Neural cell (in vitro differentiated cells): ENCODE data around the gene NTN3. TPM values are rescaled to one million over a fixed set of nuclear protein-coding genes. Genes with fewer than 3 reads are reported as not detected.

Source experiments
- H2AFZ ChIP-seq: fragments of 200-600, 300-800 bp; sonication (generic), shearing (Covaris generic); 2 replicates; pipeline ENCODE4 v1.6.0; 2014; ENCODE audit warnings: low read depth, mild to moderate bottlenecking, antibody characterized with exemption, low read length, moderate library complexity
- H3F3A ChIP-seq: fragments of 200-600 bp; shearing (Covaris generic); 2 replicates; pipeline ENCODE4 v1.6.1; 2016; ENCODE audit warnings: mild to moderate bottlenecking, moderate library complexity, mixed read lengths, antibody characterized with exemption, low read length; ENCODE audit not compliant: insufficient read depth, poor library complexity, severe bottlenecking
- H3K27ac ChIP-seq: fragments of 200-600, 300-800 bp; sonication (generic), shearing (Covaris generic); 2 replicates; pipeline ENCODE4 v1.5.1; 2014; ENCODE audit warnings: mild to moderate bottlenecking, low read length, moderate library complexity
- H3K27me3 ChIP-seq: fragments of 300-800, 200-600 bp; sonication (generic), shearing (Covaris generic); 2 replicates; pipeline ENCODE4 v1.6.0; 2014; ENCODE audit warnings: mild to moderate bottlenecking, low read depth, low read length, moderate library complexity; ENCODE audit not compliant: insufficient read depth
- H3K36me3 ChIP-seq: fragments of 300-800, 200-600 bp; sonication (generic), shearing (Covaris generic); 2 replicates; pipeline ENCODE4 v1.5.1; 2014; ENCODE audit warnings: mild to moderate bottlenecking, antibody characterized with exemption, low read length, moderate library complexity; ENCODE audit not compliant: insufficient read depth
- H3K4me2 ChIP-seq: fragments of 300-800, 200-600 bp; sonication (generic), shearing (Covaris generic); 2 replicates; pipeline ENCODE4 v1.6.0; 2014; ENCODE audit warnings: mild to moderate bottlenecking, low read length
- H3K4me3 ChIP-seq: fragments of 300-800, 200-600 bp; sonication (generic), shearing (Covaris generic); 2 replicates; pipeline ENCODE4 v1.5.1; 2014; ENCODE audit warnings: mild to moderate bottlenecking, low read length, moderate library complexity
- H3K79me2 ChIP-seq: fragments of 200-600 bp; shearing (Covaris generic); replicated peaks from 2 replicates; pipeline ENCODE4 v1.6.0; 2014; ENCODE audit warnings: mild to moderate bottlenecking, low read length, moderate library complexity; ENCODE audit not compliant: insufficient read depth
- H3K9ac ChIP-seq: fragments of 300-800, 200-600 bp; sonication (generic), shearing (Covaris generic); 2 replicates; pipeline ENCODE4 v1.6.1; 2016; ENCODE audit warnings: mild to moderate bottlenecking, low read length, mixed read lengths
- H3K9me2 ChIP-seq: fragments of 200-600 bp; shearing (Covaris generic); 2 replicates; pipeline ENCODE4 v1.6.1; 2016; ENCODE audit warnings: mild to moderate bottlenecking, low read length, mixed read lengths; ENCODE audit not compliant: insufficient read depth
- H3K9me3 ChIP-seq: fragments of 200-600, 300-800 bp; sonication (generic), shearing (Covaris generic); 2 replicates; pipeline ENCODE4 v1.6.1; 2016; ENCODE audit warnings: mild to moderate bottlenecking, mixed run types, low read length, moderate library complexity, mixed read lengths
- H4K20me1 ChIP-seq: fragments of 200-600 bp; shearing (Covaris generic); 2 replicates; pipeline ENCODE4 v1.6.1; 2016; ENCODE audit warnings: mild to moderate bottlenecking, mixed run types; ENCODE audit not compliant: insufficient read depth
- EP300 ChIP-seq: fragments of 450-650 bp; conservative IDR thresholded peaks from 2 replicates; pipeline ENCODE4 v1.6.1; 2014; ENCODE audit warnings: antibody characterized with exemption, mild to moderate bottlenecking, moderate library complexity; ENCODE audit not compliant: poor library complexity, severe bottlenecking
- EZH2 ChIP-seq: fragments of 200-600, 300-800 bp; shearing (Covaris generic), sonication (generic); IDR thresholded peaks from 2 replicates; pipeline ENCODE4 v1.6.1; 2014; ENCODE audit warnings: antibody characterized with exemption, low read length, borderline replicate concordance, mild to moderate bottlenecking; ENCODE audit not compliant: insufficient read depth, poor library complexity, severe bottlenecking
- MXI1 ChIP-seq: fragments of 450-650 bp; conservative IDR thresholded peaks from 2 replicates; pipeline ENCODE4 v1.6.1; 2014; ENCODE audit warnings: antibody characterized with exemption, mild to moderate bottlenecking; ENCODE audit not compliant: poor library complexity, severe bottlenecking
- POLR2AphosphoS5 ChIP-seq: IDR thresholded peaks from 2 replicates; pipeline ENCODE4 v1.6.1; 2012
- RAD21 ChIP-seq: fragments of 450-650 bp; conservative IDR thresholded peaks from 2 replicates; pipeline ENCODE4 v1.6.1; 2014; ENCODE audit warnings: antibody characterized with exemption, mild to moderate bottlenecking, moderate library complexity
- SMC3 ChIP-seq: fragments of 450-650 bp; conservative IDR thresholded peaks from 2 replicates; pipeline ENCODE4 v1.6.1; 2014; ENCODE audit warnings: antibody characterized with exemption, mild to moderate bottlenecking, moderate library complexity; ENCODE audit not compliant: poor library complexity
- TAF1 ChIP-seq: IDR thresholded peaks from 2 replicates; pipeline ENCODE4 v1.6.1; 2012; ENCODE audit warnings: low read depth
- polyA plus RNA-seq: library from polyadenylated mRNA; depleted of rRNA; stranded (reverse); fragments of >200 nt; gene quantifications from 2 replicates; pipeline ENCODE4 v1.2.3, GENCODE V29; 2014
- TF ChIP-seq, protein P1 (sequence below): fragments of 450-650 bp; IDR thresholded peaks from 2 replicates; pipeline ENCODE4 v1.5.1; 2014; ENCODE audit warnings: antibody characterized with exemption, mild to moderate bottlenecking, moderate library complexity; ENCODE audit not compliant: poor library complexity, severe bottlenecking
- TF ChIP-seq, protein P2 (sequence below): IDR thresholded peaks from 2 replicates; pipeline ENCODE4 v1.6.1; 2012; ENCODE audit warnings: borderline replicate concordance

NTN3 gene
- polyA plus RNA-seq, 1 donor from 2014 or later: 1.2 TPM

DNA sequence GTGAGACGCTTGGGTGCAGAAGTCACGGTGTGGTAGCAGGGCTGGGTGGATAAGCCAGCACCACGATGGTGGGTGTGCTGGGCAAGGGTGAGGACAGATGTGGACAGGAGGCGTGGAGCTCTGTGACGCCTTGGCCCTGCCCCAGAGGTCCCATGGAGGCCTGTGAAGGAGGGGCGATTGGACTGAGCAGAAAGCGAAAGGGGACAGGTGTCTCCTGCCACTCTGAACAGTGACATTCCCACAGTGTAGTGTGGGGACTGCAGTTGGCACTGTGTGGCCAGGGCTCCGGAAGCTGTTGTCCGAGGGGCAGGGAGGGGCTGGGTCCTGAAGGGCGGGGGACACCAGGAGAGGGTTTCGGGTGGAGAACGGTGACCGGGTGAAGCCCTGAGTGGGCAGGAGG lies 11.2 kb downstream of the NTN3 start:
- Histone ChIP-seq H3F3A (no peaks in the 10 kb centered on the region), H3K4me2 (no peak overlapping the region), H2AFZ (no peak overlapping the region), H4K20me1 (no peaks in the 10 kb centered on the region), H3K79me2 (no peaks in the 10 kb centered on the region), H3K4me3 (no peak overlapping the region), H3K9me2 (no peaks in the 10 kb centered on the region), H3K9me3 (no peaks in the 10 kb centered on the region), H3K36me3 (no peaks in the 10 kb centered on the region), H3K27ac (no peak overlapping the region), H3K9ac (no peak overlapping the region), H3K27me3 (no peaks in the 10 kb centered on the region)
- TF ChIP-seq EP300: no peak
- no peak for TF ChIP-seq EZH2
- TF ChIP-seq TAF1: no peak
- TF ChIP-seq, protein P1, sequence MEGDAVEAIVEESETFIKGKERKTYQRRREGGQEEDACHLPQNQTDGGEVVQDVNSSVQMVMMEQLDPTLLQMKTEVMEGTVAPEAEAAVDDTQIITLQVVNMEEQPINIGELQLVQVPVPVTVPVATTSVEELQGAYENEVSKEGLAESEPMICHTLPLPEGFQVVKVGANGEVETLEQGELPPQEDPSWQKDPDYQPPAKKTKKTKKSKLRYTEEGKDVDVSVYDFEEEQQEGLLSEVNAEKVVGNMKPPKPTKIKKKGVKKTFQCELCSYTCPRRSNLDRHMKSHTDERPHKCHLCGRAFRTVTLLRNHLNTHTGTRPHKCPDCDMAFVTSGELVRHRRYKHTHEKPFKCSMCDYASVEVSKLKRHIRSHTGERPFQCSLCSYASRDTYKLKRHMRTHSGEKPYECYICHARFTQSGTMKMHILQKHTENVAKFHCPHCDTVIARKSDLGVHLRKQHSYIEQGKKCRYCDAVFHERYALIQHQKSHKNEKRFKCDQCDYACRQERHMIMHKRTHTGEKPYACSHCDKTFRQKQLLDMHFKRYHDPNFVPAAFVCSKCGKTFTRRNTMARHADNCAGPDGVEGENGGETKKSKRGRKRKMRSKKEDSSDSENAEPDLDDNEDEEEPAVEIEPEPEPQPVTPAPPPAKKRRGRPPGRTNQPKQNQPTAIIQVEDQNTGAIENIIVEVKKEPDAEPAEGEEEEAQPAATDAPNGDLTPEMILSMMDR: no peak
- TF ChIP-seq RAD21: no peak
- TF ChIP-seq, protein P2, sequence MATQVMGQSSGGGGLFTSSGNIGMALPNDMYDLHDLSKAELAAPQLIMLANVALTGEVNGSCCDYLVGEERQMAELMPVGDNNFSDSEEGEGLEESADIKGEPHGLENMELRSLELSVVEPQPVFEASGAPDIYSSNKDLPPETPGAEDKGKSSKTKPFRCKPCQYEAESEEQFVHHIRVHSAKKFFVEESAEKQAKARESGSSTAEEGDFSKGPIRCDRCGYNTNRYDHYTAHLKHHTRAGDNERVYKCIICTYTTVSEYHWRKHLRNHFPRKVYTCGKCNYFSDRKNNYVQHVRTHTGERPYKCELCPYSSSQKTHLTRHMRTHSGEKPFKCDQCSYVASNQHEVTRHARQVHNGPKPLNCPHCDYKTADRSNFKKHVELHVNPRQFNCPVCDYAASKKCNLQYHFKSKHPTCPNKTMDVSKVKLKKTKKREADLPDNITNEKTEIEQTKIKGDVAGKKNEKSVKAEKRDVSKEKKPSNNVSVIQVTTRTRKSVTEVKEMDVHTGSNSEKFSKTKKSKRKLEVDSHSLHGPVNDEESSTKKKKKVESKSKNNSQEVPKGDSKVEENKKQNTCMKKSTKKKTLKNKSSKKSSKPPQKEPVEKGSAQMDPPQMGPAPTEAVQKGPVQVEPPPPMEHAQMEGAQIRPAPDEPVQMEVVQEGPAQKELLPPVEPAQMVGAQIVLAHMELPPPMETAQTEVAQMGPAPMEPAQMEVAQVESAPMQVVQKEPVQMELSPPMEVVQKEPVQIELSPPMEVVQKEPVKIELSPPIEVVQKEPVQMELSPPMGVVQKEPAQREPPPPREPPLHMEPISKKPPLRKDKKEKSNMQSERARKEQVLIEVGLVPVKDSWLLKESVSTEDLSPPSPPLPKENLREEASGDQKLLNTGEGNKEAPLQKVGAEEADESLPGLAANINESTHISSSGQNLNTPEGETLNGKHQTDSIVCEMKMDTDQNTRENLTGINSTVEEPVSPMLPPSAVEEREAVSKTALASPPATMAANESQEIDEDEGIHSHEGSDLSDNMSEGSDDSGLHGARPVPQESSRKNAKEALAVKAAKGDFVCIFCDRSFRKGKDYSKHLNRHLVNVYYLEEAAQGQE: no peak
- no peak for TF ChIP-seq SMC3
- no peak for TF ChIP-seq MXI1
- no peak for TF ChIP-seq POLR2AphosphoS5

DNA sequence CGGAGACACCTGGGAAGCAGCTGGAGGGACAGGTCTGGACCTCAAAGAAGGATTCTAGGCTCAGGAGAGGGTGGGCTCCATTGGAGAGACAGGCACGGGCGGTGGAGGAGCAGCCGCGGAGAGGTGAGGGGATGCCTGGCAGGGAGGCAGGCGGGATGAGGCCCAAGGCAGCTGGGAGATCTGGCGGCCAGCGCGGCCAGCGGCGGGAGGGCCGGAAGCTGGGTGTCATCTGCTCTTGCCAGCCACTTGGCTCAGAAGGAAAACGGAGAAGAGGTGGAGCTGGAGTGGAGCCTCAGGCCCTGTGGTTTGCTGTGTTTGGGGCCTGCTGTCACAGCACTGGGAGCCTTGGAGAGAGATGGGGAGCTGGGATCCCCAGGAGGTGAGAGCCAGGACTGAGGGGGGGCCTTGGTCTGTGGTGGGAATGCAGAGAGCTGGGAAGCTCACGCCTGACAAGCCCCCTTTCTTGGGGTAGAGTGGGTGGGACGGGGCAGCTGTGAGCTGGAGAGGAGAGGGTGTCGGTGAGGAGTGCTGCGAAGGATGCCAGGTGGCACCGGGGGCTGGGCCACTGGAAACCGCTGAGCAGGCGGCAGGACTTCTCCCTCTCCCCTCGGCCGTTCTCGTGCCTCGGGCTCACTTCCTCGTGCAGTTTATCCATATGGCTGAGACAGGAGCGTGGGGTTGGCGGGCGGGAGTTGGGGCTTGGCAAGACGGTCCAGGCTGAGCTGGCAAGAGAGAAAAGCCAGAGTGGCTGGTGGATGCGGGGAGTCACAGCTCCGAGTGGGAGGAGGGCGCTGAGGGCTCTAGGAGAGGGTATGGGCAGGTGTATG lies 11.8 kb downstream of the NTN3 start:
- no peaks in the 10 kb centered on the region for H3K36me3 ChIP-seq
- H3K4me3 ChIP-seq: no peak overlapping the region
- H3K9me2 ChIP-seq: no peaks in the 10 kb centered on the region
- H3K79me2 ChIP-seq: no peaks in the 10 kb centered on the region
- H2AFZ ChIP-seq: no peak overlapping the region
- no peak overlapping the region for H3K27ac ChIP-seq
- H3K4me2 ChIP-seq: no peak overlapping the region
- H4K20me1 ChIP-seq: no peaks in the 10 kb centered on the region
- TF ChIP-seq EZH2 (no peak), EP300 (no peak), TAF1 (no peak), POLR2AphosphoS5 (no peak), RAD21 (no peak), MXI1 (no peak), SMC3 (no peak)
- TF ChIP-seq, protein P2: no peak
- TF ChIP-seq, protein P1: no peak
- H3K27me3 ChIP-seq: no peaks in the 10 kb centered on the region
- H3K9me3 ChIP-seq: no peaks in the 10 kb centered on the region
- H3K9ac ChIP-seq: no peak overlapping the region
- no peaks in the 10 kb centered on the region for H3F3A ChIP-seq
